Subcutaneous adipose tissue (tissue), 4 donors: Measurements from ENCODE around the gene DYNC1I1. TPM values are rescaled to one million over a fixed set of nuclear protein-coding genes. Genes with fewer than 3 reads are reported as not detected.

ENCODE experiments used
- total RNA-seq, 4 donors: library from RNA; depleted of rRNA; stranded (reverse); fragments of >200 nt; gene quantifications; one replicate each; pipeline ENCODE4 v1.1.0, GENCODE V29; 2016
- TF ChIP-seq, protein P1 (sequence below): fragments of 450-650 bp; IDR thresholded peaks from one replicate; pipeline ENCODE4 v1.5.1; 2016; ENCODE audit warnings: low read depth, mild to moderate bottlenecking, control low read depth, antibody characterized with exemption, moderate library complexity

DYNC1I1 gene
- total RNA-seq, 4 donors from 2014 or later, result 4.5 to 8.1 (median 5.1) TPM

DNA sequence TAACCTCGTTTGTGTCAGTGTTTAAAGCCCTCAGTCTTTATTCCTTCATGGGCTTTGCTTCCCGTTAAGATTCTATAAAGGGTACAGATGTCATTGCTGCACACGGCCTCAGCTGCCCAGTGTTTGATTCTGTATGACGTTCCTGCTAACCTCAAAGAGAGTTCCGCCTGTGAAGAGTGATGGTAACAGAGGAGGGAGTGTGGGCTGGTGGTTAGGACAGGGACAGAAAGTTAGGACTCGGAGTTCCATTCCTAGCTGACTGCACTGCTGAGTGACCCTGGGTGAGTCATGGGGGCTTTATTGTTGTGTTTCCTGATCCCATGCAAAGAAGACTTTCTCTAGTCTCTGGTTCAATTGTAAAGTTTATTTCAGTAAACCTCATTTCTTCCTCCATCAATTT, 227.1 kb downstream of the DYNC1I1 start:
- TF ChIP-seq, protein P1, sequence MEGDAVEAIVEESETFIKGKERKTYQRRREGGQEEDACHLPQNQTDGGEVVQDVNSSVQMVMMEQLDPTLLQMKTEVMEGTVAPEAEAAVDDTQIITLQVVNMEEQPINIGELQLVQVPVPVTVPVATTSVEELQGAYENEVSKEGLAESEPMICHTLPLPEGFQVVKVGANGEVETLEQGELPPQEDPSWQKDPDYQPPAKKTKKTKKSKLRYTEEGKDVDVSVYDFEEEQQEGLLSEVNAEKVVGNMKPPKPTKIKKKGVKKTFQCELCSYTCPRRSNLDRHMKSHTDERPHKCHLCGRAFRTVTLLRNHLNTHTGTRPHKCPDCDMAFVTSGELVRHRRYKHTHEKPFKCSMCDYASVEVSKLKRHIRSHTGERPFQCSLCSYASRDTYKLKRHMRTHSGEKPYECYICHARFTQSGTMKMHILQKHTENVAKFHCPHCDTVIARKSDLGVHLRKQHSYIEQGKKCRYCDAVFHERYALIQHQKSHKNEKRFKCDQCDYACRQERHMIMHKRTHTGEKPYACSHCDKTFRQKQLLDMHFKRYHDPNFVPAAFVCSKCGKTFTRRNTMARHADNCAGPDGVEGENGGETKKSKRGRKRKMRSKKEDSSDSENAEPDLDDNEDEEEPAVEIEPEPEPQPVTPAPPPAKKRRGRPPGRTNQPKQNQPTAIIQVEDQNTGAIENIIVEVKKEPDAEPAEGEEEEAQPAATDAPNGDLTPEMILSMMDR, result no peak

DNA sequence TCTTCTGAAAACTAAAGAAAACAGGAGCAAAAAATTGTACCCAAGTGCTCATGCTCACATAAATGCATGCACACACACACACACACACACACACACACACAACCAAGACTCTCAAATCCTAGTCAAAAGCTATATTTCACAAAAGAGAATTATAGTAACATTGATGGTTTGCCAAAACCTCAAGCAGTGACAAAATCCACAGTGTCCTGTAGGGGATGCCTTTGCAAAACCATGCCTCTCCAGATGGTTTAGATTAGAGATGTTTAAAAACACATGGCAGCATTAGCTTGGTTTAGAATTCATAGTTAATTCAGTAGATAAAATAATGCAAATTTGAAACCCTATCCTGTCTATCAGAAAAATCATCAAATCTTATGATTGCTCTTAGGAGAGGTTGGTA, 232.2 kb downstream of the DYNC1I1 start:
- TF ChIP-seq, protein P1, result no peak

DNA sequence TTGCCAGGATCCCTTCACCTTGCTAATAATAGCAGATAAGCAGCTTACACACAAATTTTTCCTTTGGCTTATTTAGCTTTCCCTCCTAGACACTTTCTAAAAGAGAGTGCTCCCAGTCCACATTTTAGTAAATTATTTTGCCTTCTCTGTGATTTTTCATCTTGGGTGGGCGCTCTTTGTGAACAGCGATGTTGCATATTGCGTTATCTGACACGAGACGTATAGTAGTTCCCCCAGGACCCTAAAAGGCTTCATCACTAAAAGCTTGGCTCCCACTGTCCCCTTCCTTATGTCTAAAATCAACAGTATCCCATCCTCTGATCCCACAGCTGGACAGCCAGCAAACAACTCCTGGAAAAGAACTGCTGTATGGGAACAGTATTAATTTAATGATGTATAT, 232.9 kb downstream of the DYNC1I1 start:
- TF ChIP-seq, protein P1, result no peak

DNA sequence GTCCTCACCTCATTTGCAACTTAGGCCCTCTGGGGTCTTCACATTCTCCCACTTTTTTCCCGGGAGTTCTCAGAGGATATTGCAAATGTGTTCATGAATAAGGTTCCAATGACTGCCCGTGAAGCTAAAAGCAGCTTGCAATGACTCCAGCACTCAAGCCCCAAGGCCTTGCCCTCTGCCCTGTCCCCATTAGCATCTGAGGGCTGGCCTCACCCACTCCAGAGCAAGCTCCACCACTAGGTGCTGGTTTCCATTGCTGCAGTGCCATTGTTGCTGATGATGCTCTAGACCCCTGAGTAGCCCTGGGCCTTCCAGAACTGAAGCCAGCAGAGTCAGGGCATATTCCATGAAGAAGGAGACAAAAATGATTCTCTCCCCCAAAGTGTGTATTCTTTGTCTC, 236.8 kb downstream of the DYNC1I1 start:
- TF ChIP-seq, protein P1, result no peak

DNA sequence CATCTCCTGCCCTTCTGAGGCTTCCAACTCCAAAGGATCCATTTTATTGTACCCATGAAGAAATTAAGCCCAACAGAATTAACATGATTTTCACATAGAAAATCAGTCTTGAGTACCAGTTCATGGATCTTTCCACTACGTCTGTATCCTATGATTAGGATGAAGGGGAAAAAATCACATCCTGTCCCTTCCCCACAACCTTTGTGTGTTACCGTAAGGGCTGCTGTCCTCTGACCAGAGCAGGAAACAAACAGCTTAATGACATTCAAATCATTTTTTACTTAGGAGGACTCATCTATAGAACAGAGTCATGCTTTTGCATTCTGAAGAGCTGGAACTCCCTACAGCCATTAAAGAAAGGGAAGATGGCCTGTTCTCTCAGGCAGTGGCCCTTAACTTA, 241.5 kb downstream of the DYNC1I1 start:
- TF ChIP-seq, protein P1, result no peak

DNA sequence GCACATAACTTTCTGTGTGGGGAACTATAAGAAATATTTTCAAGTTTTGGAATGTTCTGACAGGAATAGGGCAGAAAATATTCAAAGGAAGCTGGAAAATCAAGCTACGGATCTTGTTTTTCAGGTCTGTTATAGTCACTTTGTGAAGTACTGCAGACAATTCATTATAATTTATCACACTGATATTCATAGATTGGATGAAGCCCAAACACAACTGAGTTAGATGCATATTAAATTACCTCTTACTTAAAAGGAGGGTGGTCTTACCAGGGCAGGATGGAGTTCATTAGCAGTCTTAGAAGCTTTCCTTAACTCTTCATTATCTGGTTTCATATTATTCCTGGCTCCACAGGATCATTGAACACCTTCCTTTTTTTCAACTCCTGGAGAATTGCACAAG, 242.3 kb downstream of the DYNC1I1 start:
- TF ChIP-seq, protein P1, result no peak

DNA sequence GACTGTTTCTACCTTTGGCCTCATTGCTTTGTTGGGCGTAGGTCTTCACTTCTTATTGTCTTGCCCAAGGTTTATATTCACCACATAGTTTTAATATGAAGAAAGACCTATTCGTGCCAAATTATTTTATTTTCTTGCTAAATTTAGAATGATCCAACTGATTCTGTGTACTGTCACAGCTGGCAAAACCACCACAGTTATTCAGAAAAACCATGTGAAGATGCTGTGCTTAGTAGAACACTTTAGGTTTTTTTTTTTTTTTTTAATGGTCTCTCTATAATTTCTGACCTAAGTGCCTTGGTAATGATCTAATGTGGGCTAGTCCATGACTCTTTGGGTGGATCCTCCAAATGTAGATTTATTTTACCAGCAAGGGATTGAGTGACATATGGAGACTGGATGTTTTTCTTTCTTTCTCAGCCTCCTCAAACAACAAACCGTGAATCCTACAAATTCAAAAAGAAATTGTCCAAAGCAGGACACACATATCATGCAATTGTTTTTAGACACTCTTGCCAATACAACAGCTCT, 243.8 kb downstream of the DYNC1I1 start:
- TF ChIP-seq, protein P1, result no peak
